HG02870 (cell line): ENCODE data around the gene ALCAM.
"Not testable (repeated sequence)": the region's sequence is repeated elsewhere in the genome, so short reads cannot be mapped to it uniquely, and the experiment has no call there.

ENCODE experiments used
- ATAC-seq: cut with Tn5 transposase; IDR thresholded peaks from one replicate; pipeline ENCODE4 v1.9.1; 2021; ENCODE audit warnings: mild to moderate bottlenecking, moderate library complexity; ENCODE audit not compliant: unreplicated experiment

ALCAM gene

DNA sequence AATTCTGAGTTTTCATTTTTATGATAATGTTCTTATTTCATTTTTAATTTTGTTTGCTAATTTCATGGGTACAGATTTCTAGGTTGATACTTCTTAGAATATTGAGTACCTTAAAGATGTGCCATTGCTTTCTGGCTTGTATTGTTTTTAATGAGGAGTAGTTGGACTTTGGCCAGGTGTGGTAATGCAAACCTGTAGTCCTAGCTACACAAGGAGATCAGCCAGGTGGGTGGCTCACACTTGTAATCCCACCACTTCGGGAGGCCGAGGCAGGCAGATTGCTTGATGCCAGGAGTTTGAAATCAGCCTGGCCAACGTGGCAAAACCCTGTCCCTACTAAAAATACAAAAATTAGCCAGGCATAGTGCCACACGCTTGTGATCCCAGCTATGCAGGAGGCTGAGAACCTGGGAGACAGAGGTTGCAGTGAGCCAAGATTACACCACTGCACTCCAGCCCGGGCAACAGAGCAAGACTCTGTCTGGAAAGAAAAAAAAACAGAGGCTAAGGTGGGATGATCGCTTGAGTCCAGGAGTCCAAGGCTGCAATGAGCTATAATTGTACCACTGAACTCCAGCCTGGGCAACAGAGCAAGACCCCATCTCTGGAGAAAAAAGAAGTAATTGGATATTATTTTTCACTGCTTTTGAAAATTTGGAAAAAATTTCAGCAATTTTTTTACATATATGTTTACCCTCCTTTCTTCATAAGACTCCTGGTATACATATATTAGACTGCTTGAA lies 198.0 kb downstream of the ALCAM start:
- no peak for ATAC-seq

- ATAC-seq: no peak
These were observed 204.3 kb downstream of the ALCAM start for GRCh38 chr3:105571005-105571404.

DNA sequence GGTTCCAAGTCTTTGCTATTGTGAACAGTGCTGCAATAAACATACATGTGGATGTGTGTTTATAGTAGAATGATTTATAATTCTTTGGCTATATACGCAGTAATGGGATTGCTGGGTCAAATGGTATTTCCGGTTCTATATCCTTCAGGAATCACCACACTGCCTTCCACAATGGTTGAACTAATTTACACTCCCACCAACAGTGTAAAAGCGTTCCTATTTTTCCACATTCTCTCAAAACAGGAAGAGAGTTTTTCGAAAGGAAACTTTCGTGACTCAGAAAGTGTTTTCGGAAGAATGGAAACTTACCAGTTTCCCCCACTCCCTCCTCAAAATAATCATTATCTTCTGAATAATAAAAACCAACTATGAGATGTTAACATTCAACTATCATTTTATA lies 205.8 kb downstream of the ALCAM start:
- no peak for ATAC-seq

- no peak for ATAC-seq
These were observed 212.7 kb downstream of the ALCAM start for GRCh38 chr3:105579439-105579838.

- no peak for ATAC-seq
These were observed 213.7 kb downstream of the ALCAM start for GRCh38 chr3:105580296-105580965.

DNA sequence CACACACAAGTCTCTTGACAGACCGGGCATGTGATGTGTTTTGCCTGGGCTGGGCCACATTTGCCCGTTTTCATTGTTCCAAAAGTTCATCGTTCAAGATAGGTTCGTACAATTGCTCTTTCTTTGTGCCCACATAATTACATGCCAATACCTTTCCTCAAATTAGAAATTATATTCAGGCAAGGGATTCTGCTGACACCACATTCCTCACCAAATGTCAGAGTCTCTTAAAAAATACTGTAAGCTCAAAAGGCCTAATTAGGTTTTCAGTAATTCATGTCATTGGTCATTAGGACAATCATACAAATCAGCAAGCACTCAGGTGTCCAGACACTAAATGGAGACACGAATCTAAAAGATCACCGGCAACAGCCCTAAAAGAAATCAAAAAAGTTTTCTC lies 215.3 kb downstream of the ALCAM start:
- no peak for ATAC-seq

- no peak for ATAC-seq
These were observed 217.5 kb downstream of the ALCAM start for GRCh38 chr3:105584003-105584790.

- ATAC-seq: no peak
These were observed 226.6 kb downstream of the ALCAM start for GRCh38 chr3:105593315-105593714.

GRCh38 chr3:105594219-105594618 lies 227.5 kb downstream of the ALCAM start:
- no peak for ATAC-seq

GRCh38 chr3:105598042-105598796 lies 231.5 kb downstream of the ALCAM start:
- ATAC-seq: no peak

DNA sequence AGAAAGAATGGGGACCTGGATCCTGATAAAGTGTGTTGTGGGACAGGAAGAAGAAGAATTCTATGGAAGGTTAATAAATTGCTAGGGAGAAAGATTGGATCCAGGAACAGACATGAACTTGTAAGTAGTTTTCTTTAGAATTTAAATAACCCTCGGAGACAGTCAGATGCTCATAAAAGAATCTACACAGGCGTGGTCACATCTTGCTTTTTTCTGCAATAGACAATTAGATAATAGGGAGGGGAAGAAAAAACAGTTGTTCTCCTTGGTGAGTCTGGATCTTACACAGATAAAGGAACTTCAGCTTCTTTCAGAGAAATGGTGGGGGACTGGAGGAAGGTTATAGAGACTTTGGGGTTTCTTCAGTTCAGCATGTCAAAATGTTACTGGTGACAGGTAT lies 232.6 kb downstream of the ALCAM start:
- ATAC-seq: no peak

DNA sequence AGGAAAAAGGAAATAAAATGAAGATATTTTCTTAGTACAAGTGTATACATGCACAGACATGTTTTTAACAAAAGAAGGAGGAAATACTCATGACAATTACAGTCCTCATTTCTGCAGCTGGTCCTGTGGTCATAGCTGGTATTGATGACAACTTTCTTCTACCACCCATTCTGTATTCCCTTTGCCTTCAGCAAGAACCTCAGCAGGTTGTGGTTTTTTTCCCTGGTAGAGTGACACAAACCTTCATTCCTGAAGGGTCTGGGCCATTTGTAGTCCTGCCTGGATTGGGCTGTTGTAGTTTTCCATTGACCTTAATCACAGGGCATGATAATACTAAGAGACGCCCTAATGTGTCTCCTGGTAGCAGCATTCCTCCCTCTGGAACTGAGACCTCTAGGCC lies 235.0 kb downstream of the ALCAM start:
- ATAC-seq: not testable (repeated sequence)

DNA sequence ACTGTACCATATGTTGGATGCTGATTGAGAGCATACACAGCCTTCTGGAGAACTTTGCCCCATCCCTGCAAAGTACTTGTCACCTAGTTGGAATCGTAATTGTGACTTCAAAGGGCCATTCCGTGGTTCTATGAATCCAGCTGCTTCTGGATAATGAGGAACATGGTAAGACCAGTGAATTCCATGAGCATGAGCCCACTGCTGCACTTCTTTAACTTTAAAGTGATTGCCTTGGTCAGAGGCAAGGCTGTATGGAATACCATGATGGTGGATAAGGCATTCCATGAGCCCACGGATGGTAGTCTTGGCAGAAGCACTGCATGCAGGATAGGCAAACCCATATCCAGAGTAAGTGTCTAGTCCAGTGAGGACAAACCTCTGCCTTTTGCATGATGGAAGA lies 235.6 kb downstream of the ALCAM start:
- not testable (repeated sequence) for ATAC-seq

DNA sequence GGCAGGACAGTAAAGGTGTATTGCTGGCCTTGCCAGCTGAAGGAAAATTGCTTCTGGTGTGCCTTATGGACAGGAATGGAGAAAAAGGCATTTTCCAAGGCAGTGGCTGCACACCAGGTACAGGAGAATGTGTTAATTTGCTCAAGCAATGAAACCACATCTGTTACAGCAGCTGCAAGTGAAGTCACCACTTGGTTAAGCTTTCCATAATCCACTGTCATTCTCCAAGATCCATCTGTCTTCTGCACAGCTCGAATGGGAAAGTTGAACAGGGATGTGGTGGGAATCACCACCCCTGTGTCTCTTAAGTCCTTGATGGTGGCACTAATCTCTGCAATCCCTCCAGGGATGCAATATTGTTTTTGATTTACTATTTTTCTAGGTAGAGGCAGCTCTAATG lies 236.8 kb downstream of the ALCAM start:
- ATAC-seq: not testable (repeated sequence)

DNA sequence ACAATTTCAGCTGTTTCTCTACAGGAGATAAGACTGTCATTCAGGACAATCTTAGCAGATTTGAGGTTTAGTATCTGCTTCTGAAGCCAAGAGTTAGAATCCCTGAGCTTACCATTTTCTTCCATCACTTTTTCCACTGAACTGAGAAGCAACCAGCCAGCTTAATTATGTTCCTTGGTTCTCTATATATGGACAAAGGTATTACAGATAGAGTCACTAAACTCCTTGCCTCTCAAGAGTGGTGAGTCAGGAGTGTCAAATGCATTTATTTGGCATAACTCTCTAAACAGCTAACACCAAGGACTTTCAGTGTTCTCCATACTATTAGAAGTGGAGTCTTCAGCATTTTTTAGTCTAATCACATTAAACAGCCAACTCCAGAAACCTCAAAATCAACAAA lies 239.3 kb downstream of the ALCAM start:
- no peak for ATAC-seq

- ATAC-seq: no peak
These were observed 241.9 kb downstream of the ALCAM start for GRCh38 chr3:105608623-105609022.

GRCh38 chr3:105610473-105610872 lies 243.8 kb downstream of the ALCAM start:
- no peak for ATAC-seq

DNA sequence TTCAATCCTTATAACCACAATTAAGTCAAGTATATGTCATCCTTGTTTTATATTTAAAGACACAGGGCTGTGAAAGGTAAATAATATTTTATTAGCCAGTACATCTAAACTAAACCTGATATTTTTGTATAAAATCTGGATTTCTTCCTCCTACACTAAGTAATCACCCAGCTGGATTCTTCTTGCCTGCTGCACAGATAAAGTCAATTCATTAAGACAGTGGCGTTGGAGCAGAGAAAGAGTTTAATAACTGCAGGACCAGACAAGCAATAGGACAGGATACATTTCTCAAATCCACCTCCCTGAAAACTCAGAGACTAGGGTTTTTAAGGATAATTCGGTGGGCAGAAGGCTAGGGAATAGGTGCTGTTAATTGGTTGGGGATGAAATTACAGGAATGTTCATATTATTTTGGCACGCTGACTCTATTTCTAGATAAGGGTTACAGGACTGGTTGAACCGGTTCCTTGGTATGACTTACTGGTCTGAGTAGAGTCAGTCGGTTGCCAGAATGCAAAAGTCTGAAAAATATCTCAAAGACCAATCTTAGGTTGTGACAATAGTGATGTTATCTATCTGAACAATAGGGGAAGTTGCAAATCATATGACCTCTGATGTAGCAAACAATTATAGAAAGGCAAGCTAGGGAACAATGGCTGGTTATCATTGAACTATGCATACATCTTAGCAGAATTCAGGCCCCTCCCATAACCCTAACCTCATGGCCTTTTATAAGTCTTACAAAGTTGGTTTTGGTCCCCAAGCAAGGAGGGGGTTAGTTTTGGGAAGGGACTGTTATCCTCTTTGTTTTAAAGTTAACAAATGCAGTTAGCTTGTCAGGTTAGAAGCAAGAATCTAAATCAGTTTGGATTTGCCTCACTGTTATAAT lies 244.8 kb downstream of the ALCAM start:
- ATAC-seq: no peak

- ATAC-seq: no peak
These were observed 246.4 kb downstream of the ALCAM start for GRCh38 chr3:105613120-105613519.
